VCaP (cell line): ENCODE data around the gene INIP.

Source experiments
- H3K27ac ChIP-seq: fragments of 450-650 bp; 2 replicates; pipeline ENCODE4 v1.5.1; 2017
- TF ChIP-seq, protein P1 (sequence below): fragments of 450-650 bp; conservative IDR thresholded peaks from 2 replicates; pipeline ENCODE4 v1.5.1; 2017; ENCODE audit warnings: mild to moderate bottlenecking, moderate library complexity

INIP gene

DNA sequence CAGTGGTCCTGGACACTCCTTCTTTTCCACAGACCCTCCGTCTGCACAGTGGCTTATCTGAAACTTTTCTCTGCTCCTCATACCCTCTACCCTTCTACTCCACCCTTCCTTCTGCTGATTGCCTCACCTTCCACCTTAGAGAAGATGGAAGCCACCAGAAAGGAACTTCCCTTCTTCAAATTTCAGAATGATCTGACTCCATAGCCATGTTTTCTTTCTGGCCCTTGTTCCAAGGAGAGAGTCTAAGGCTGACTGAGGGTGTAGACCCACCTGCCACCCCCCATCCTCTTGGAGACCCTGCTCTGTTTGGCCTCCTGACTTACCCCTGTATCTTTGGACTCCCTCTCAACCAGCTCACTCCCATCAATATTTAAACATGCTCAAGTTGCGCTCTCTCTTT, 40.0 kb upstream of the INIP start:
- H3K27ac ChIP-seq, result no peak overlapping the region
- TF ChIP-seq, protein P1, sequence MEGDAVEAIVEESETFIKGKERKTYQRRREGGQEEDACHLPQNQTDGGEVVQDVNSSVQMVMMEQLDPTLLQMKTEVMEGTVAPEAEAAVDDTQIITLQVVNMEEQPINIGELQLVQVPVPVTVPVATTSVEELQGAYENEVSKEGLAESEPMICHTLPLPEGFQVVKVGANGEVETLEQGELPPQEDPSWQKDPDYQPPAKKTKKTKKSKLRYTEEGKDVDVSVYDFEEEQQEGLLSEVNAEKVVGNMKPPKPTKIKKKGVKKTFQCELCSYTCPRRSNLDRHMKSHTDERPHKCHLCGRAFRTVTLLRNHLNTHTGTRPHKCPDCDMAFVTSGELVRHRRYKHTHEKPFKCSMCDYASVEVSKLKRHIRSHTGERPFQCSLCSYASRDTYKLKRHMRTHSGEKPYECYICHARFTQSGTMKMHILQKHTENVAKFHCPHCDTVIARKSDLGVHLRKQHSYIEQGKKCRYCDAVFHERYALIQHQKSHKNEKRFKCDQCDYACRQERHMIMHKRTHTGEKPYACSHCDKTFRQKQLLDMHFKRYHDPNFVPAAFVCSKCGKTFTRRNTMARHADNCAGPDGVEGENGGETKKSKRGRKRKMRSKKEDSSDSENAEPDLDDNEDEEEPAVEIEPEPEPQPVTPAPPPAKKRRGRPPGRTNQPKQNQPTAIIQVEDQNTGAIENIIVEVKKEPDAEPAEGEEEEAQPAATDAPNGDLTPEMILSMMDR, result no peak

DNA sequence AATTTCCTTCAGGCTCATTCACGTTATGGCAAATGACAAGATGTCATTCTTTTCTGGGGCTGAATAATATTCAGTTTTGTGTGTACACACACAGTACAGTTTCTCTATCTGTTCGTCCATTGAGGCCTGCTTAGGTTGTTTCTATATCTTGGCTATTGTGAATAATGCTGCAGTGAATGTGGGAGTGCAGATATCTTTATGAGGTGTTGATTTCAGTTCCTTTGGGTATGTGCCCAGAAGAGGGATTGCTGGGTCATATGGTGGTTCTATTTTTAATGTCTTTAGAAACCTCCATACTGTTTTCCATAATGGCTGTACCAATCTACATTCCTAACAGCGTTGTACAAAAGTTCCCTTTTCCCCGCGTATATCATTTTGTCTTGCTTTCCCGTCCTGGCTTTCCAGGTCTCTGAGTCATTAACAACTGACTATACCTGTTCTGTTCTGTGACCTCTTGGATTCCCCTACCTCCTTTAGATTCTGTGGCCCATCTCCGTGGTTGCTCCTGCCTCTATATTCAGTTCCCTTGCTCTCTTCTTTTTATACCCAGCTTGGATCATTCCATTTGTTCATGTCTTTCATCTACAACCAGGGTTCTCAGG, 39.5 kb upstream of the INIP start:
- H3K27ac ChIP-seq, result peak overlapping the region; percentile 15; the same call in 1 of the 2 replicates
- TF ChIP-seq, protein P1, result no peak

DNA sequence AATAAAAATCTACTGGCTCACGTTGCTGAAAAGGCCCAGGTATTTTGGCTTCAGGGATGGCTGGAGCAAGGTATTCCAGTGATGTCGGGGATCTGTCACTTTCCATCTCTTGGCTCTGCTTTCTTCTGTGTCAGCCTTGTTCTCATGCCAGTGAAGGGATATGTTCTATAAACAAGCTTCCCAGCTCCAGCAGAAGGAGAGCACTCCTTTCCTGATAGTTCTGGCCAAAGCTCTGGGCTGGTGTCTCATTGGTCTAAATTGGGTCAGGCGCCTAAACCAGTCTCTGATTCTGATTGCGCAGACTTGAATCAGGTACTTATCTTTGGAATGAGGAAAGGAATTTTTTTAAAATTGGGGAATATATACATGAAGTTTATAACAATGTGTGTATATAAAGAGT, 37.8 kb upstream of the INIP start:
- H3K27ac ChIP-seq, result no peak overlapping the region
- TF ChIP-seq, protein P1, result no peak

DNA sequence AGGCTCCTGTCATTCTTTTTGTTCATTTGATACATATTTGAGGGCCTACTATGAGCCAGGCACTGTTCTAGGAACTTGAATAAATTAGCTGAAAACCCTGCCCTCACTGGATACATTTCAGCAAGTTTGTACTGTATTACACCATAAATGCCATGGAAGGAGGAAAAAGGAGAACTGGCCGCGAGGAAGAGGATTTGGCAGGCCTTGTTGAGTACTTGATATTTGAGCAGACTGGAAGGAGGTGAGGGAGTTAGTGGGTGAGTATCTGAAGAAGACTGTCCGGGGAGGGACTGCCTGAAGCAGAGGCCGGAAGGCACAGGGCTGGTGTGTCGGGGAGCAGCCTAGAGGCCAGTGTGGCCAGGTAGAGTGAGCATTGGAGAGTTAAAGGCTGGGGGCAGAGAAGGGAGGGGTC, 37.1 kb upstream of the INIP start:
- TF ChIP-seq, protein P1, result no peak
- no peak overlapping the region for H3K27ac ChIP-seq

DNA sequence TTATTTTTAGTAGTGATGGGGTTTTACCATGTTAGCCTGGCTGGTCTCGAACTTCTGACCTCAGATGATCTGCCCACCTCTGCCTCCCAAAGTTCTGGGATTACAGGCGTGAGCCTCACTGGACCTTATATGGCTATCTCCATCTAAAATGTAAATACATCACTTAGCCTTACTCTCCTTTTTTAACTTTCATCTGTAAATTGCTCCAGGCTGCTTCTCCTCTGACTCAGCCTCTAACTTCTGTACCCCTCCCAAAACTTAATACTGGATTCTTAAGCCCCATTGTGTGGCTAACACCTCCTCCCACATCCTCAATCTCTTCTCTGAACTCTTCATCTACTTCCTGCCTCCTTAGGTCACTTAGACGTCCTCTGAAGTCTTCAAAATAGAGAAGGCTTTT, 36.7 kb upstream of the INIP start:
- TF ChIP-seq, protein P1, result no peak
- no peak overlapping the region for H3K27ac ChIP-seq

DNA sequence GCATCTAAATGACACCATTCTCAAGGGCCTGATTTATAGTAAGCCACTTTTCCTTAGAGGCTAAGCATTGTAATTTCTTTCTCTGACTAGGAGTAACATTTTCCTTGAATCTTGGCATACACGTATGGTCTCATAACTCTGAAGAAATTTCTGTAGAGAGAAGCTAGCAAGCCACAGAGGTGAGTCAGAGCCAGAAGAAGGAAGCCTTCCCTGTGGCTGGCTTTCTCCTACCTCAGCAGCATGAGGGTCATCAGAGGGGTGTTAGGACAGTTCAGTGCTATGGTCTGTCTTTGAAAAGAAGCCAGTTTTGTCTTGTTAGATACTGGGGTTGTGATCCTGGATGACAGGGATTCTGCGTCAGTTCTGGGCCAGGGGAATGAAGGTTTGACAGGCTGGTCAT, 35.8 kb upstream of the INIP start:
- H3K27ac ChIP-seq, result no peak overlapping the region

DNA sequence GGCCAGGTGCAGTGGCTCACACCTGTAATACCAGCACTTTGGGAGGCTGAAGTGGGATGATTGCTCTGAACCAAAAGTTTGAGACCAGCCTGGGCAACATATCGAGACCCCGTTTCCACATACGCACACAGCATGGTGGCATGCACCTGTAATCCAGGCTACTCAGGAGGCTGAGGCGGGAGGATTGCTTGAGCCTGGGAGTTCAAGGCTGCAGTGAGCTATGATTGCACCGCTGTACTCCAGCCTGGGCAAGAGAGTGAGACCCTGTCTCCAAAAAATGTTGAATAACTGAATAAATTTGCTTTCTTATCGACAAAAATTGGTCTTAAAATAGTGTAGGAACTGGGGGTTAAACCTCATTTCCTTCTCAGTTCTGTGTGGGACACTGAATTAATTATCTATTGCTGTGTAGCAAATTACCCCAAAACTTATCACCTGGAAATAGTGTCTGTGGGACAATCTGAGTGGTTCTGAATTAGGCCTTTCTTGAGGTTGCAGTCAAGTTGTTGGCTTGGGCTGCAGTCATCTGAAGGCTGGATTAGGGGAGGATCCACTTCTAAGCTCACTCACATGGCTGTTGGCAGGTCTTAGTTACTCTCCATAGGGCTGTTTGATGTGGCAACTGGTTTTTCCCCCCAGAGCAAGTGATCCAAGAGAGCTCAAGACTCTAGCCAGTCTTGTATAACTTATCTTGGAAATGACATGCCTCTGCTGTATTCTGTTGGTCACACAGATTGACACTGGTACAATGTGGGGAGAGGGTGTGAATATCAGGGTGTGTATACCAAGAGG, 34.6 kb upstream of the INIP start:
- TF ChIP-seq, protein P1, result no peak
- H3K27ac ChIP-seq, result peak overlapping the region; percentile 84

More for the DNA sequence above, 35.8 kb upstream of the INIP start:
- TF ChIP-seq, protein P1, result no peak
